Cerebellar nuclear complex (tissue), 1 donor: Measurements from ENCODE around the gene ME2.
"Not testable (repeated sequence)": the region's sequence is repeated elsewhere in the genome, so short reads cannot be mapped to it uniquely, and the experiment has no call there.

Experiments used
- DNase-seq, 2 experiments: peaks; one replicate each; lab custom pipeline; 2025; lab: John Stamatoyannopoulos, UW

ME2 gene

DNA sequence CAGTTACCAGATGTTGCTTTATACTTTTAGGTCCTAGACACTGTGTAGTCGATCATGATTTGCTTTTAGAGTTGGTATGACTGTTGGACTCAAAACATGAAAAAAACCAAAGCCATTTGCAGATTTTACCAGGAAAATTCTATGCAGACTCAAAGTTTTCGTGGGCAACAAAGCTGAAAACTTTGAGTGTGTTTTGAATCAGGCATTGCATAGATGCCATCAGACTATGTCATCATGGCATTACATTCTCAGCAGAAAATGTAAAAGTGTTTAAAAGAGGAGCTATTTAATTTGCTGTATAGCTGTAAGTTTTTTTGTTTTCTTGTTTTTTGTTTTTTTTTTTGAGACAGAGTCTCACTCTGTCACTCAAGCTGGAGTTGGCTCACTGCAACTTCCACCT lies 45.5 kb downstream of the ME2 start:
- DNase-seq = no peak

DNA sequence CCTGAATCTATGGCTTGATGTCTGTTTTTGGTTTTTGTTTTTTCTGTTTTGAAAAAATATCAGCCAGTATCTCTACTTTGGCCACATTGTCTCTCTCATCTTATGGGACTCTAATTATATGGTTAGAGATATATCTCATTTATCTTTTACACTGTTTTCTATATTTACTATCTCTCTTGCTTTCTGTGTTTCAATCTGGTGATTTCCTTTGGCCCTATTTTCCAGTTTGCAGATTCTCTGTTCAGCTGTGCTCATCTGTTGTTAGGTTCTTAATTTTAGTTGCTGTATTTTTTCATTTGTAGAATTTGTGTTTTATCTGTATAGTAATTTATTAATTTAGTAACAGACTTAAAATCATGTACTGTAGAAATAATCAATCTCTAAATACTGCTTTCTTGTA lies 47.6 kb downstream of the ME2 start:
- no peak for DNase-seq

DNA sequence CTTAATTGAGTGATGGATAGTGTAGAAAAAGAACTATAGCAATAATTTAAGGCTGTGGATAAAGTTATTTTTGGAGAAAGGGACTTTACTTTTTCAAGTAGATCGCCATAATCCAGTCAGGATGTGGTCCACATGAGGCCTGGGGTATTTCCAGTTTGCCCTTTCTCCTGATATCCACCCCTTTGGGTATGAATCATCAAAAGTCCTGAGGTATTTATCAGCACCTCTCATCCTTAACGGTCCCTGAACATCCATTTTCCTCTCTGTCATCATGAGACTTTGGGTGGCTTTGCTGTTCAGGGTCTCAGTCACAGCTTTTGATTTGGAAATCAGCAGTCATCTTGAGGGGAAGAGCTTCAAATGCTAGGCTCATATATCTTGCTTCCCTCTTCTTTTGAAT lies 49.6 kb downstream of the ME2 start:
- no peak for DNase-seq

DNA sequence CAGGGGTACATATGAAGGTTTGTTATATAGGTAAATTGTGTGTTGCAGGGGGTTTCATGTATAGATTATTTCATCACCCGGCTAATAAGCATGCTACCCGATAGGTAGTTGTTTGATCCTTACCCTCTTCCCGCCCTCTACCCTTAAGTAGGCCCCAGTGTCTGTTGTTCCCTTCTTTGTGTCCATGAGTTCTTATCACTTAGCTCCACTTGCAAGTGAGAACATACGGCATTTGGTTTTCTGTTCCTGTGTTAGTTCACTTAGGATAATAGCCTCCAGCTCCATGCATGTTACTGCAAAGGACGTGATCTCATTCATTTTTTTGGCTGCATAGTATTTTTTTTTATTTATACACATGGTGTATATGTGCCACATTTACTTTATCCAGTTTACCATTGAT lies 54.8 kb downstream of the ME2 start:
- no peak for DNase-seq

DNA sequence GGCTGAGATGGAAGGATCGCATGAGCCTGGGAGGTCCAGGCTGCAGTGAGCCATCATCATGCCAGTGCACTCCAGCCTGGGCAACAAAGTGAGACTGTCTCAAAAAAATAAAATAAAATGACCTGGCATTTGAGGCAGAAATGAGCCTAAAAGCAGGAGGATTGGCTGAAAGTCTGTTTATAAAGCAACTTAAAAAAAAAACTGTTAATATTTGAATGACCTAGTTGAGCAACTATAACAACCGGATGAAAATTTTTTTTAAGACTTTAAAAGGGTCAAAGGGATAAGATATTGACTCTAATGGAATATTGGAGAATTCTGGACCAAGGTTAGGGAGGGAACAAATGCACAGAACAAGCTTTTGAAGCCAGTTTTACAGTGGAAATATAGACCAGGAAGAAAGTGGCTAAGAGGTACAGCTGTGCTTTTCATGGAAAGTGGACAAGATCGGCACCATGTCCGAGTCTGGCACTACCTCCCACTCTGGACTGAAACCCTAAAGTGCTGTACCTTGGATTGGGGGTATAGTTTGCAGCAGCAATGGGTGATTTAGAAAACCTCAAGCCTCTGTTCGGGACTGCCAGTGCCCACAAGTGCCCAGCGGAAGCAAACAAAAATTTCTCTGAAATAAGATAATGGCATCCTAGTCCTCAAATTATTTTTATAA lies 55.8 kb downstream of the ME2 start:
- DNase-seq = no peak

DNA sequence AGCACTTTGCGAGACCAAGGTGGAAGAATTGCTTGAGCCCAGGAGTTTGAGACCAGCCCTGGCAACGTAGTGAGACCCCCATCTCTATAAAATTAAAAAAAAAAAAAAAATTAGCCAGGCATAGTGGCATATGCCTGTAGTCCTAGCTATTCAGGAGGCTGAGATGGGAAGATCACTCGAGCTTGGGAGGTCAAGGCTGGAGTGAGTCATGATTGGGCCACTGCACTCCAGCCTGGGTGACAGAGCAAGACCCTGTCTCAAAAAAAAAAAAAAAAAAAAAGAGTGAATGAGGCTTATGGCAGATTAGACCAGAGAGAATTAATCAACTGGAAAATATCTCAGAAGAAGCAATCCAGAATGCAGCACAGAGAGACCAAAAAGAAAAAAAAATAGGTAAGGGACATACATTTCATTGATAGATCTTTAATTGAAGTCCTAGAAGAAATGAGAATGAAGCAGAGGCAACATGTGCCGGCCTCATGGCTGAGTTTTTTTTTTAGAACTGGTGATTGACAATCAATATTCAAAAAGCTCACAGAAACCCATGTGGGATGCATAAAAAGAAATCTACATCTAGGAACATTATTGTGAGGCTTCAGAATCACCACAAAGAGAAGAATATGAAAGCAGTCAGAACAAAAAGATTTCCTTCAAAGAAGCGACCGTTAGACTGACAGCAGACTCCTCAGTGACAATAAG lies 56.7 kb downstream of the ME2 start:
- no peak for DNase-seq

DNA sequence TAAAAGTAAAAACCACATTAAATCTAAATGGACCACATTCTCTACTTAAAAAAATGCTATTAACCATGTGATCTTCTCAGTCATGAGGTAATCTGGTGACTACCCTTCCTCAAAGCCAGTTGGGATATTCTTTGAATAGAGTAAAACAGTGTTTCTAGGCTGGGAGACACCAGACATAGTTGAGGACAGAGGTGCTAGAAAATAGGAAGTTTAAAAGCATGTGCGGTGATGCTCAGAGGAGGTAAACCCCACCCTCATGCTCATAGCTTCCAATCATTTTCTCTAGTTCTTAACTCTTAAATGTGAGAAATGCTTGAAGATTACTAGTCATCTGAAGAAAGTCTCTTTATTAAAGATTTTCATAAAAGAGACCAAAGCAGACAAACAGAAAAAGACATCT lies 58.3 kb downstream of the ME2 start:
- no peak for DNase-seq

DNA sequence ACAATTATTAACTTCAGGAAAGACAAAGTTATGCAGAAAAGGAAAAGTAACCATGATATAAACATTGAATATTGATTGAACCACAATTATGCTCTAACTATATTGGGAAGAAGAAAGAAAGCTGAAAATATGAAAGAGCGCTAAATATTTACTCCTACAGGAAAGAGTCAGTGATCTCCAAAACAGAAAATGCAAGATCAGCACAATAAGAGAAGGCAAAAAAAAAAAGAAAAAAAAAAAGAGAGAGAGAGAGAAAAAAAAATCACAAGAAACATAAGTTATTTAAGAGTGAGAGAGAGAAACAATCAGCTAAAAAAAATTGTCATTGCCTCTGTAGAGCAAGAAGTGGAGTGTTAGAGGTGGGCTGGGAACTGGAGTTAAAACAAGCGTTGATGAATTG lies 60.0 kb downstream of the ME2 start:
- no peak for DNase-seq

DNA sequence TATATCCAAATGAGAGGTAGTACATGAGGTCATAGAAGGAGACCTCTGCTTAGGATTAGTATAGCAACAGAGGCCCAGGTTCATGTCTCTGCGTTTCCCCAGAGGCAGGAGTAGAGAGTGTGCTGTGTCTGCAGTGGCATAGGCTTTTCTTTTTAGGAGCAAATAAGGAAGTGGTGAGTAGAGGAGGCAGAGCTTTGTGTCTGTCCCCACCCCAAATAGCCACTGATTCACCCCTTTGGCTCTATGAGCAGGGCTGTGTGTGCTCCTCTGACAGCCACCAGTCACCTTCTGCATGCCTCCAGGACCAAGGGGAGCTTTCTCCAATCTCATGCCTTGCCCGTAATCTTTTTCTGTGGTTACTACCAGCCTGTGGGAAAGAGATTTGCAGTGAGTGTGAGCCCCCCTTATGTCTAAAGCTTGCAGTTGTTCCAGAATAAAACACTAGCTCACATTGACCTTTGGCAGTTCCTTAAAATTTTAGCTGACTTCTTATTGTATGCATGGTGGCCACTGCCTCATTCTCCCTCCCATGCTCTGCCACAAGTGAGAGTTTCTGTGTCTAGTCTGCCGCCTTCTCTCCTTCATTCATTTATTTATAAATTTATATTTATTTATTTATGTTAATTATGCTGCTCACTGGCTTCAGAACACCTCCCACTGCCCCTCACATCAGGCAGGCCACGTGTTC lies 65.5 kb downstream of the ME2 start:
- DNase-seq = no peak

DNA sequence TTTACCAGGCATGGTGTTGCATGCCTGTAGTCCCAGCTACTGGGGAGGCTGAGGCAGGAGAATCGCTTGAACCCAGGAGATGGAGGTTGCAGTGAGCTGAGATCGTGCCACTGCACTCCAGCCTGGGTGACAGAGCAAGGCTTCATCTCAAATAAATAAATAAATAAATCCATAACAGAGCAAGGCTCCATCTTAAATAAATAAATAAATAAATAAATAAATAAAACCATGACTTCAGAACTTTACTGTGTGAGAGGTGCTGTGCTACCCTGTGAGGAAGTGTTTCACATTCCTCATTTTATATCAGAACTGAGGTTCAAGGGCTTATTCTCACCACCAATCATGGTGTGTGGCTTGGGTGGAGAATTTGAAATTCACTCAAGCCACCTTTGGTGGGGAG lies 67.0 kb downstream of the ME2 start:
- DNase-seq = not testable (repeated sequence)

DNA sequence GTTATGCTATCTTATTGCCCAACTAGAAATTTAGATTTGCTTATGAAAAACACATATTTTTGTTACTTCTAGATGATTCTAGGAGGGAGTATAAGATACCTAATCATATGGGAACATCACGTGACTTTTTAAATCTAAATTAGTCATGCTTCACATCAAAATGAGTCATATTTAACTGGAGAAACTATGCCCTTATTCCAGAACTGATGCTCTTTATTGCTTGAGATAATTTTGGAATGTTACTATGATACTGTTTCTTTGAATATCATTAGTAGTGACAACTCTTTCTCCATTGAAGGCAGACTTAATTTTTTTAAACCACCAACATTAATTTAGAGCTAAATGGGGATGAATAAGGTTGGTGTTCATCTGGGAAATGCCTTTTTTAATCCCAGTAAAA lies 69.0 kb downstream of the ME2 start:
- no peak for DNase-seq

DNA sequence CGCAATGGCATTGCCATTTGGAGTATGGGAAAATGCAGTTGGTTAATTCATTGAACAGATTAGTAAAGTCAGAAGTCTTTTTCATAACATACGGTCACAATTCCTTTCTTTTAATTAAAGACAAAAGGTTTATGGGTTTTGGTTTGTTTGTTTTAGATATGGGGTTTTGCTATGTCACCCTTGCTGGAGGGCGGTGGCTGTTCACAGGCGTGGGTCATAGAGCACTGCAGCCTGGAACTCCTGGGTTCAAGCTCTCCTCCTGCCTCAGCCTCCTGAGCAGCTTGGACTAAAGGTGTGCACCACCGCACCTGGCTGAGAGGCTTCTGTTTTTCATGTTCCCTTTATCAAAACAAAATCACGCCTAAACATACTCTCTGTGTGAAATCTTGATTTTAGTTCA lies 70.3 kb downstream of the ME2 start:
- DNase-seq = no peak

DNA sequence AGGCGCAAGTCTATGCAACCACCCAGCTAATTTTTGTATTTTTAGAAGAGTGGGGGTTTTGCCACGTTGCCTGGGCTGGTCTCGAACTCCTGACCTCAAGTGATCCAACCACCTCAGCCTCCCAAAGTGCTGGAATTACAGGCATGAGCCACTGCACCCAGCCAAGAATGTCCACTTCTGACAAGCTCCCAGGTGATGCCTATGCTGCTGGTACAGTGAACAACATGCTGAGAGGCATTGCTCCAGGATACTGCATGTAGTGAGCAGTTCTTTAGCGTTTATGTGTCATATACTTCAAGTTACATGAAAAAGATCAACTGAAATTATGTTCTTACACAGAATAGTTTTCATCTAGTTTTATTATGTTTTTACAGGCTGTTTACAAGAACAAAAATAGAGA lies 71.7 kb downstream of the ME2 start:
- DNase-seq = no peak

DNA sequence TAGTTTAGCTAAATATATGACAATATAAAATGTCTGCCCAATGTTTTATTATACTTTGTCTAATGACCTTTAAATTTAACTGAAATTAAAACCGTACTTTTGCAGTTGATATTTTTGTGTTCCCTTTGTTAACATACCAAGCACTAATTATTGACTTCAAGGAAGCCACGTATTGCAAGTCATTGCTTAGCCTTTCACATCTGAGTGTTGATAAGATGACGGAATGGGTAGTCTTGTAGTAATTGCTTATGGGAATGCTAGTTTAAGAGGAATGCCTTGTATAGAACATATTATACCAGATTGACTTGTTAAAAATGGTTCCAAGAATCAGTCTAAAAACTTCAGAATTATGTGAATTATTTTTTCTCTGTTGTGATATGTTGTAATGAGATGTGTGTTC lies 74.9 kb downstream of the ME2 start:
- no peak for DNase-seq

DNA sequence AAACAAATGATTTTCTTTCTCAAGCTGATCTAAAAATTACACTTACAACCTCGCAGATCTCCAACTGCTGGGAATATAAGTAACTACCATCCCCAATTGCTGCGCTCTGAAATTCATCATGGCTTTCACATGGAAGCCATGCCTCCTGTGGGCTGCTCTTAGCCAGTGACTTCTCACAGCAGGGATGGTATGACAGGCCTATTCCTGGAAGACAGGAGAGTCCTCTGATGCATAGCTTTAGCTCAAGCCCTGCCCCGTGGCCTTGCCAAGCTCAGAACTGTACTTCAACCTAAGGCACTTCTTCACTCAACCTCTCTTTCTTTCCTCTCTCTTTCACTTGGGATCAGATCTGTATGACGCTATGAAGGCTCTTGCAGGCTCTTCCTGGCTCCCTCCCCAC lies 76.3 kb downstream of the ME2 start:
- DNase-seq = no peak

DNA sequence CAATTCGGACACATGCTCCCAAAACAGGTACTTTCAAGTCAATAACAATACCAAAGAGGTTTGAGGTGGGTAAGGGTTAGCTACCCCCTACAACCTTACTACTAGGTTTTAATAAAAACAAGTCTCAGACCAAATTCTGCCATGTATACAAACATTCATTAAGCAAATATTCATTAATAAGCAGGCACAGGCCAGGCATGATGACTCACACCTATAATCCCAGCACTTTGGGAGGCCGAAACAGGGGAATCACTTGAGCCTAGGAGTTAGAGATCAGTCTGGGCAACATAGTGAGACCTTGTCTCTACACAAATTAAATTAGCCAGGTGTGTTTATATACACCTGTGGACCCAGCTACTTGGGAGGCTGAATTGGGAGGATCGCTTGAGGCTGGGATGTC lies 77.2 kb downstream of the ME2 start:
- no peak for DNase-seq

DNA sequence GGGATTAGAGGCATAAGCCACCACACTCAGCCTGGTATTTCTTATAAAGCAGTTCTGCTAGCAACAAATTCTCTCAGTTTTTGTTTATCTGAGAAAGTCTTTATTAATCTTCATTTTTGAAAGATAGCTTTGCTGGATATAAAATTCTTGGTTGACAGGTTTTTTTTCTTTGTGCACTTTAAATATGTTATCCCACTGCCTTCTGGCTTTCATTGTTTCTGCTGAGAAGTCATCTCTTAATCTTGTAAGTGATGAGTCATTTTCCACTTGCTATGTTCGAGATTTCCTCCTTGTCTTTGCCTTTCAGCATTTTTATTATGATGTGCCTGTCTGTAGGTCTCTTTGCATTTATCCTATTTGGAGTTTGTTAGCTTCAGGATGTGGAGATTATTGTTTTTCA lies 83.1 kb downstream of the ME2 start:
- DNase-seq = no peak

DNA sequence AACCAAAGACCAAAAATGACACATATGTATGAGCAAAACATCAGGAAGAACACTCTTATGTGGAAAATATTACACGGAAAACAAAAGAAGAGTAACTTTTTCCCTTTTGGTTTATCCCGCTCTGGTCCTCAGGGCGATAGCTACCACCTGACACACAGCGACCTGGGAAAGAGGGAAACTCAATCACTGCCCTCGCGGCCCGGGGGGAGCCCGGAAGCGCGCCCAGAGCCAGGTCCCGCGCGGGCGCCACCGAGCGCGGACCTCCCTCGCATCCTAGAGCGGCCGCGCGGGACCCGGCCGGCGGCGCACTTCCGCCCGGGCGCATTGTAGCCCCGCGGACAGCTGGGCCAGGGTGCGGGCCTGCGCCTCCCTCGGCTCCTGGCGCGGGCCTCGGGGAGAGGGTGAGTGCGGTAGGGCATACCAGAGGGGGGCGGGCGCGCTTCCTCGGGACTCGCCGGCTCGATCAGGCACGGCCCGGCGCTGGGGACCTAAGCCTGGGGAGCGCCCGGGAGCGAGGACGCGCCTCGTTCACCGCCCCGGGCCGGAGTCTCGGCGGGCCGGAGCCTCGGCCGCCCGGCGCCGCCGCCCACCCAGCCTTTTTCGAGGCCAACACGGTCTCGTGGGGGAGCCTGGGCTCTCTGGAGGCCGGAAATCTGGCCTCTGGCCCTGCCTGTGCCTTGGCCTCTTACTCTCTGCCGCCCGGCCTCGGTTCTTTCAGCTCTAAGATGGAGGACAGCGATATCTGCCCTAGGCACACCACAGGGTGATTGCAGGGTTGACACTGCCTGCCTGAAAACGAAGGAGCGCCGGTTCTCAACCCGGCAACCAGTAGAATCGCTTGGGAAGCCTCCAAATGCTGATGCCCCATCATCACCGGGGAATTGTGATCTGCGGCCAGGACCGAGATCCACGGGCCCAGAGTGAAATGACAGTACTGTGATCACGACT lies 89.1 kb downstream of the ME2 start, which contains the start of gene ELAC1:
ELAC1 (plus strand) TSS at position 327 of the 948 bp plus-strand sequence. CDS start 6,365 bp downstream, outside the sequence.
- no peak for DNase-seq

DNA sequence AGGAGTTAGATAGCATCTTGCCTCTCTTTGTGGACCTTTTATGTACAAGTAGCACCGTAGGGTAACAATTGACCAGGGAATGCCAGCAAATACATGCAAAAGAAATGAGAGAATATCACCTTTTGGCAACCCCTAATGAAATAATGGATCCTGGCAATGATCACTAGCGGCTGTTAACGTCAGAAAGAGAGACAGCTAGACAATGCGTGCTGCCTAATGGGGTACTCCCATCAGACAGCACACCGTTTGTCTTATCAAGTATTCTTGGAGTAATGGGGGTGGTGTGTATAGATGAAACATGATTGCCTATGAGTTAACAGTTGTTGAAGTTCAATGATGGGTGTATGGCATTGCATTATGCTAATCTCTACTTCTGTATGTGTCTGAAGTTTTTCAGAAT lies 90.5 kb downstream of the ME2 start:
- DNase-seq = no peak

DNA sequence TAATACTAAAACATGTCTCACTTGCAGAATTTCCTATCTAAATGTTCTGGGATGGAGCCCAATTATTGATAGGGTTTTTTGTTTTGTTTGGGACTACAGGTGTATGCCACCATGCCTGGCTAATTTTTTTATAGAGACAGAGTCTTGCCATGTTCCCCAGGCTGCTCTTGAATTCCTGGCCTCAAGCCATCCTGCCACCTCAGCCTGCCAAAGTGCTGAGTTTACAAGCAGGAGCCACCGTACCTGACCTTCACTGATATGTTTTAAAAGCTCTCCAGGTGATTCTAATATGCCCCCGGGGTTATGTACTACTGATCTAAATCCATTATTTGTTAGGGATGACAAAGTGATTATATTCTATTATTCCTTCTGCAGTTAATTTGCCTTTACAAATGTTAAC lies 91.1 kb downstream of the ME2 start:
- DNase-seq = peak; percentile 1 to 21

DNA sequence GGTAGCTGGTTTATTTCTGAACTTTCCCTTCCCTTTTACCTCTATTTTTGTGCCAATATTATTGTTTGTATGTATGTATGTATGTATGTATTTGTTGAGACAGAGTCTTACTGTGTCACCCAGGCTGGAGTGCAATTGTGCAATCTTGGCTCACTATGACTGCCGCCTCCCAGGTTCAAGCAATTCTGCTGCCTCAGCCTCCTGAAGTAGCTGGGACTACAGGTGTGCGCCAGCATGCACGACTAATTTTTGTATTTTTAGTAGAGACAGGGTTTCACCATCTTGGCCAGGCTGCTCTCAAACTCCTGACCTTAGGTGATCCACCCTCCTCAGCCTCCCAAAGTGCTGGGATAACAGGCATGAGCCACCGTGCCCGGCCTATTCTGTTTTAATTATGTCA lies 93.5 kb downstream of the ME2 start:
- not testable (repeated sequence) for DNase-seq
